Ammon's horn (tissue), 1 donor: ENCODE data around the gene WDR7.

Source experiments
- DNase-seq: peaks from one replicate; pipeline ENCODE4 v3.0.0-alpha.2; 2016; ENCODE audit warnings: low spot score

Gene WDR7

GRCh38 chr18:56936457-56936856 is 285.3 kb downstream of the WDR7 start:
- no peak for DNase-seq

- DNase-seq = no peak
Measured at GRCh38 chr18:56937874-56938430, 286.8 kb downstream of the WDR7 start.

DNA sequence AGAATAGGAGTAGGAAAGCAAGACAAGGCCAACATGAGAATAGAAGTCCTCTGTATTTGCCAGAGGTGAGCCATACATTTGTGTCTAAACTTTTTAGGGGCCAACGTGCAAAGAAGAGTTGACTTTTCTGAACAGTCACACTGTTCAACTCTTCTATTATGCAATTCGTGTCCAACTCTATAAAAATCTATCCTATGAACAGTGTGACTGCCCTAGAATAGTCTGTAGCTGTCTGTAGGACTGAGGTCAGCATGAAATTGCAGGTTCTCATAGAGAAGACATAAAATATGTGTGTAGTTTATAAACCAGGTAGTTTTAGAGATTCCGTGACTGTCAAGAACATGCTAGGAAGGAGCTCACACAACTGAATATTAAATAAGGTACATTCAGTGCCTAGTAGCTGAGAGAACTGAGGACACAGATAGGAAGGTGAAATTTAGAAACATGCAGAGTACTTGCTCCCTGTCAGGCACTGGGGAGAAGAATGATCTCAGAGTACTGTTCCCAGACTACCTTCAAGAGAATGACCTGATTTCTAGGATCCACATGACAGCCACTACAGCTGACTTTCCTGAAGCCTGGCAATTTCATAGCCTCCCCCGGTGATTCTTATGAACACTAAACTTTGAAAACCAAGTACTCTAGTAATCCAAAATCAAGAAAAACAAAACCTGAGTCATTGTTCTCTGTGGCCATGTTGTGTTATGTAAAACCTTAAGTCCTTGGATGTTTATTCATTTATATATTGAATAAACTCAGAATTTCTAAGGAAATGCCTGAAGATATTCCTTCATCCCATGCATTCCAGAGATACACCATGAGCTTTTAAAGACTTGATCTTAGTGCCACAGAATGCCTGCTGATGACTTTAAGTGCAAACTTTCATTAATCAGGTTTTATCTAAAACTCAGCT is 294.3 kb downstream of the WDR7 start:
- DNase-seq = no peak

GRCh38 chr18:56947236-56947635 is 296.1 kb downstream of the WDR7 start:
- DNase-seq = no peak

DNA sequence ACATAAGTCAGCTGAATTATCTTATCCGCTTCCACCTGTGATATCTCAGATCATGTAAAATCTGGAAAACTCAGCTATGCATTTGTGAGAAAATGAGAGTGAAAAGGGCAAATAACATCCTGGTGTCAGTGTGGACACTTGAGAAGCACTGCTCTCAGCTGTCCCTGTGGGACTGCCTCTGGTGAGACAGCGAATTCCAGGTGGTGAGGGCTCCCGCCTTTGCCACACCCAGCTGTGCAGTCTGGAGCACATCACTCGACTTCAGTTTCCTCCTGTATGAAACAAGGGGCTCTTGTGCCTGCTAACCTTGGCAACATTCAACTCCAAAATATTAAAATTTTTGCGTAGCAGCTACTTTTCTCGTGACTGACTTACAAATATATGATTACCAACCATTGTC is 300.9 kb downstream of the WDR7 start:
- no peak for DNase-seq

DNA sequence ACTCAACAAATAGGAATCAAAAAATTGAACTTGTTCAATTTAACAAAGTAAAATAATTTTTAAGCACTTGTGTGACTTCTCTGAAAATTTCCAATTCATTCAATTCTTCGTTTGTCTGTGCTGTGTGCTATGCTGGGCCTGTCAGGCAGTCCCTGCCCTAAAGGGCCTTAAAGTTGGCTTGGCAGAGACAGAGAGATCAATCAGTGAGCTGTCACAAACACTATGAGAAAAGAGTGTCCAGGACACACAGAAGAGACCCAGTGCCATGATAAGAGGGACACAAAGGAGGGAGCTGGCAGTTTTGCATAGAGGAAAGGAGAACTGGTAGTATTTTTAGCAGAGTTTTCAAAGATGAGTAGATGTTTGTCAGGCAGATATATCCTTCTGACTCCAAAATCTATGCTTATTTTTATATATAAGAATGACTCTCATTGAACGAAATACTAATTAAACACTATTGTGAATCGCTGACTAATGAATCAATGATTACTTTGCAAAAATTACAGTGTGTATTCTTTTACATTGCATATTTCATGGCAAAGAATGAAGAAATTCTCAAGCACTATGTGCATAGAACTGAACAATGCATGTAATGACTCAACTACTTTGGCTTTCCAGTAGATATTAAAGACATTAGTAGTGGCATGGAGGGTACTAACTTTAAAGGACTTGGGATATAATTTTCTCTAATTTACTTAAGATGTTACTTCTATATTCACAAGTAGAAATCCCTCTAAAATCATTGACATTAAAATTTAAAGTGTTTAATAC is 302.5 kb downstream of the WDR7 start:
- no peak for DNase-seq

DNA sequence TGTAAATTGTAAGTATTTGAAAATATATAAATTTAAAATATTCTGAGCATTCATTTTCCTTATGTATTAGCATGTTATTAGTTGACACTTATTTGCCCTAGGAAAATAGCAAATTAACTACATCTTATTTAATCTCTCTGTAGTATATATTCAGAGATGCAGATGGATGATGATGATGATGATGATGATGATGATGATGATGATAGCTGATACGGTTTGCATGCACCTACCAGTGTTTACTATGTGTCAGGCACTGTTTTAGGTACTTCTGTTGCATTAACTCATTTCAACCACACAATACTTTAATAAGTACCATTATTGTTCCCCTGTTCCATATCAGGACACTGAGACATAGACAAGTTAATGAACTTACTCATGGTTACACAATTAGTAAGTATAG is 304.3 kb downstream of the WDR7 start:
- no peak for DNase-seq

DNA sequence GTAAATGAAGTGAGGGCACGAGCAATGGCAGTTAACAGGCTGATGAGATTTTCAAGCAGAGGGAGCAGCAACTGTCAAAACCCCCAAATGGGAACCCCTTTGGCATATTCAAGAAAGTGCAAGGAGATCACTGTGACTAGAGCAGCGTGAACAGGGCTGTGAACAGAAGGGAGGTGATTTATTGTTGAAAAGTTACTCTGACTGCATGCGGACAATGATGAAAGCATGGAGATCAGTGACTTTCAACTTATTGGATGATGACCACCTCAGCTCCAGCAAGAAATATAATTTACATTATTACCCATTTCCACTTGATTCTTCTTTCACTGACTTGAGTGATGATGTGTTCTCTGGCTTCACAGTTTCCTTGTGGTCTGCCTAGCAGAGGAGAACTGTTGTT is 308.0 kb downstream of the WDR7 start:
- no peak for DNase-seq

- no peak for DNase-seq
Measured at GRCh38 chr18:56962322-56962721, 311.2 kb downstream of the WDR7 start.

DNA sequence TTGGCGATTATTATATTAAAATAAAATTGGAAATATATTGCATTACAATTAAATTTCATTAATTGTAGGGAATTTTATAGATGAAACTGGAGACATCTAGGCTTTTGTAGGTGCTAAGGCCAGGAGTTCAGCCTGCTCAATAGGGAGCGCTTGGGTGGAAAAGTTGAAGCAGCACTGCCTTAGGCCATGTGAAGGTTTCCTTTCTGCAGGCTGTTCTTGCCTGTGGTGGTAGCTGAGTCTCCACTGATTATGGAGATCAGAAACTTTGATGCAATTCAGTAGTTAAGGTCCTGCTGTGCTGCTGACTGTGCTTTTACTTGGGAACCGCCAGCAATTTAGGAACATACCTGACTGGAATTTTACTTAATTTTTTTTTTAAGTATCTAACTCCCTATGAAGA is 315.9 kb downstream of the WDR7 start:
- DNase-seq = no peak

DNA sequence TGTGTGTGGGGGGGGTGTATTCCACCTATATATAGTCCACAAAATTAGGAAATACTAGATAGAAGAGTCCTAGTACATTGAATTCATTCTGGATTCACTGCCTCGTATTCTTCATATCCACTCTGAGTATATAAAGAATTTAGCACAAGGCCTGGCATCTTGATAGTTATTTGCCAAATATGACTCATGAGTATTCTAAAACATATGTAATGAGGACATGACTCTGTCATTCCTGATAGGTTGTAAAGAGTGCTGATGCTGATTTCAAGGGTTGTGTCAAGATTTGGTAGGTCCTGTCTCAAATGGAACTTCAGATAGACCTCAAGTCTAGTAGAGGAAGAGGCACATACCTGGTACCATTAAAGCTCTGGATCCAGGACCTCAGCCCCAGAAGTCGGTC is 322.3 kb downstream of the WDR7 start:
- no peak for DNase-seq

DNA sequence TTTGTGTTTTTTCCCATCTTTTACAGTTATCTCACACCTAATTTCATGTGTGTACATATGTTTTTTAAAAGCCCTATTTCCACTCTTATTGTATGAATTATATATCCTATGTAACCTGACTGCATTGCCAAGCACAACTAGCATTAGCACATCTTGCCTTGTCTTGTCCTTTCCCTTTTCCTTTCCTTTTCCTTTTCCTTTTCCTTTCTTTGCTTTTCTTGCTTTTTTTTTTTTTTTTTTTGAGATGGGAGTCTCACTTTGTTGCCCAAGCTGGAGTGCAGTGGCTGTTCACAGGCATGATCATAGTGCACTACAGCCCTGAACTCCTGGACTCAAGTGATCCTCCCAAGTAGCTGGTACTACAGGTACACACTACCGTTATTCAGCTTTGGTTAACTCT is 323.0 kb downstream of the WDR7 start:
- no peak for DNase-seq

GRCh38 chr18:56975276-56975675 is 324.1 kb downstream of the WDR7 start:
- DNase-seq = no peak

- DNase-seq = no peak
Measured at GRCh38 chr18:56977309-56977708, 326.1 kb downstream of the WDR7 start.

- no peak for DNase-seq
Measured at GRCh38 chr18:56977771-56978170, 326.6 kb downstream of the WDR7 start.

DNA sequence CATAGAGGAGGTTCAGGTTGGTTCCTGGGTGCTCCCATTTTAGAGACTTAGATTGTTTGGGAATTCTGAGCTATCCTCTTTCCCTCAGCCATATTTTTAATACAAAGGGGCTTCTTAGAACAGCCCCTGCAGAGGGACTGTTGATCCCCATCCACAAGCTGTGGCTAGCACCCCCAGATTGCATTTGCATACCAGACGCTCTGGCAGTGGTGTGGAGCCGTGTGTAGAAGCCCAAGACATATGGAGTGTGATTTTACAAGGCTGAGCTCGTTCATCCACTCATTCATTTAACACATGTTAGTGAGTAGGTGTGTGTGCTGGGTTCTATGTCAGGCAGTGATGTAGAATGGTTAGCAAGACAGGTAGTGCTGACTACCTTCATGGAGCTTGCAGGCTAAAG is 329.0 kb downstream of the WDR7 start:
- no peak for DNase-seq

- DNase-seq = peak; percentile 8
Measured at GRCh38 chr18:56982766-56983165, 331.6 kb downstream of the WDR7 start.

GRCh38 chr18:56983275-56983992 is 332.3 kb downstream of the WDR7 start:
- DNase-seq = no peak

- no peak for DNase-seq
Measured at GRCh38 chr18:56984731-56985130, 333.6 kb downstream of the WDR7 start.

- DNase-seq = no peak
Measured at GRCh38 chr18:56986829-56987228, 335.7 kb downstream of the WDR7 start.

DNA sequence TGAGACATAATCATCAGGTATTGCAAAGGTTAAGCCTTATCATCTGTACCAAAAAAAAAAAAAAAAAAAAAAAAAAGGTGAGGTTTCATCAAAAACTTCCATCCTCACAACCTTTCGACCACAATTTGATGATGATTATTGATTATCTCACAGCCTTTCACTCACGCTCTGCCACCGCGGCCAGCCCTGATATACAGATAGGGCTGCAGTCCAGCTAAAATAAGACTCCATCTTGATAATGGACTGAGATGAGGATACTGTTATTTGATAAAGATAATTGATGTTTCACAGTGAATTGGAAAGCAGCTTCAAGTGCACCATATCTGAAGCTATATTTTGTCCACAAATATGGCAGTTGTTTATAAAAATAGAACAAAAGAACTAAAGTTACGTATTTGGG is 336.1 kb downstream of the WDR7 start:
- no peak for DNase-seq

DNA sequence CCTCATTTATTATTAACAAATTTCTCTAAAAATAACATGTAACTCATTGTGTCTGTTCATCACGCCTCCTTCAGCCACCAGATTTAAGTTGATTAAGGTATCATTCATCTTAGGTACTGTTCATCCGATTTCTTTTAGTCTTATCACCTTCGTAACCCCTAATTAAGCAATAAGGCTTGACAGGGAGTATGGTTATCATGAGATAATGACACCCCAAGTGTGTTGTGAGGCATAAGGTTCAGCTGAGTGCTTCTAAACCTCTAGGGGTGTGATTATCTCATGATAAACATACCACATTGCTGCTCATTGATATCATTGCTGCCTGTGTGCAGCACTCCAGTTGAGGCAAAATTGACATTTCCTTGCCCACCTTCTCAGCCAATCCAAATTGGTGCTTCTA is 336.9 kb downstream of the WDR7 start:
- DNase-seq = no peak
